Smooth muscle cell (in vitro differentiated cells): ENCODE results near the gene HSPA4. TPM values are rescaled to one million over a fixed set of nuclear protein-coding genes. Genes with fewer than 3 reads are reported as not detected.

Experiments used
- DNase-seq: peaks from one replicate; lab custom pipeline; 2025; ENCODE audit not compliant: unreplicated experiment; lab: John Stamatoyannopoulos, UW
- H2AFZ ChIP-seq: fragments of 200-600 bp; sonication (generic); 2 replicates; pipeline ENCODE4 v1.6.0; 2016; ENCODE audit warnings: antibody characterized with exemption, low read depth, mild to moderate bottlenecking
- H3F3A ChIP-seq: fragments of 200-600 bp; sonication (generic); 2 replicates; pipeline ENCODE4 v1.6.0; 2017; ENCODE audit warnings: antibody characterized with exemption, low read depth
- H3K27ac ChIP-seq: fragments of 200-600 bp; sonication (generic); 2 replicates; pipeline ENCODE4 v1.5.1; 2016; ENCODE audit warnings: low read depth, mild to moderate bottlenecking
- H3K27me3 ChIP-seq: fragments of 200-600 bp; sonication (generic); 2 replicates; pipeline ENCODE4 v1.6.1; 2016; ENCODE audit warnings: low read depth, mild to moderate bottlenecking
- H3K36me3 ChIP-seq: fragments of 200-600 bp; sonication (generic); 2 replicates; pipeline ENCODE4 v1.5.1; 2016; ENCODE audit warnings: low read depth
- H3K4me1 ChIP-seq: fragments of 200-600 bp; sonication (generic); 2 replicates; pipeline ENCODE4 v1.5.1; 2016; ENCODE audit warnings: low read depth
- H3K4me2 ChIP-seq: fragments of 200-600 bp; sonication (generic); 2 replicates; pipeline ENCODE4 v1.6.0; 2016; ENCODE audit warnings: mild to moderate bottlenecking
- H3K4me3 ChIP-seq: fragments of 200-600 bp; sonication (generic); 2 replicates; pipeline ENCODE4 v1.5.1; 2016; ENCODE audit warnings: mild to moderate bottlenecking
- H3K79me2 ChIP-seq: fragments of 200-600 bp; sonication (generic); 2 replicates; pipeline ENCODE4 v1.6.0; 2016; ENCODE audit warnings: low read depth, mild to moderate bottlenecking
- H3K9ac ChIP-seq: fragments of 200-600 bp; sonication (generic); 2 replicates; pipeline ENCODE4 v1.6.0; 2016; ENCODE audit warnings: low read depth
- H3K9me3 ChIP-seq: fragments of 200-600 bp; sonication (generic); replicated peaks from 2 replicates; pipeline ENCODE4 v1.5.1; 2016; ENCODE audit warnings: low read depth
- H4K20me1 ChIP-seq: fragments of 200-600 bp; sonication (generic); 2 replicates; pipeline ENCODE4 v1.6.0; 2016; ENCODE audit warnings: low read depth
- WGBS: methylation state at CpG from one replicate; pipeline ENCODE4 v1.1.7; 2016; ENCODE audit warnings: low lambda C conversion rate; 5-methylcytosine and 5-hydroxymethylcytosine counted together
- polyA plus RNA-seq: library from polyadenylated mRNA; unstranded; fragments of >200 nt; fragmentation: Nextera tagmentation; extraction: Ambion mirVana; gene quantifications from 2 replicates; pipeline ENCODE4 v1.2.1, GENCODE V29; 2016
- total RNA-seq: library from RNA; depleted of rRNA; stranded (reverse); fragments of >200 nt; gene quantifications from 2 replicates; pipeline ENCODE4 v1.2.3, GENCODE V29; 2014
- TF ChIP-seq, protein P1 (sequence below): fragments of 200-600 bp; sonication (generic); IDR thresholded peaks from 2 replicates; pipeline ENCODE4 v1.5.1; 2017; ENCODE audit warnings: borderline replicate concordance, mild to moderate bottlenecking, antibody characterized with exemption; ENCODE audit not compliant: insufficient read depth, poor library complexity, severe bottlenecking

Gene HSPA4
- total and polyA plus RNA-seq, 2 experiments from 2014 or later = 73.2 to 90.3 TPM

- H4K20me1 ChIP-seq = no peaks in the 10 kb centered on the region
- no peak overlapping the region for H3K9ac ChIP-seq
- peaks cover 12% of the 10 kb centered on the region for H3K79me2 ChIP-seq
- H3K27ac ChIP-seq = no peak overlapping the region
- no peak for DNase-seq
- TF ChIP-seq, protein P1, sequence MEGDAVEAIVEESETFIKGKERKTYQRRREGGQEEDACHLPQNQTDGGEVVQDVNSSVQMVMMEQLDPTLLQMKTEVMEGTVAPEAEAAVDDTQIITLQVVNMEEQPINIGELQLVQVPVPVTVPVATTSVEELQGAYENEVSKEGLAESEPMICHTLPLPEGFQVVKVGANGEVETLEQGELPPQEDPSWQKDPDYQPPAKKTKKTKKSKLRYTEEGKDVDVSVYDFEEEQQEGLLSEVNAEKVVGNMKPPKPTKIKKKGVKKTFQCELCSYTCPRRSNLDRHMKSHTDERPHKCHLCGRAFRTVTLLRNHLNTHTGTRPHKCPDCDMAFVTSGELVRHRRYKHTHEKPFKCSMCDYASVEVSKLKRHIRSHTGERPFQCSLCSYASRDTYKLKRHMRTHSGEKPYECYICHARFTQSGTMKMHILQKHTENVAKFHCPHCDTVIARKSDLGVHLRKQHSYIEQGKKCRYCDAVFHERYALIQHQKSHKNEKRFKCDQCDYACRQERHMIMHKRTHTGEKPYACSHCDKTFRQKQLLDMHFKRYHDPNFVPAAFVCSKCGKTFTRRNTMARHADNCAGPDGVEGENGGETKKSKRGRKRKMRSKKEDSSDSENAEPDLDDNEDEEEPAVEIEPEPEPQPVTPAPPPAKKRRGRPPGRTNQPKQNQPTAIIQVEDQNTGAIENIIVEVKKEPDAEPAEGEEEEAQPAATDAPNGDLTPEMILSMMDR = no peak
- H3F3A ChIP-seq = peaks cover 4% of the 10 kb centered on the region
- peaks cover 6% of the 10 kb centered on the region for H3K4me1 ChIP-seq
- H2AFZ ChIP-seq = no peak overlapping the region
- H3K4me3 ChIP-seq = no peak overlapping the region
- H3K4me2 ChIP-seq = no peak overlapping the region
- H3K9me3 ChIP-seq = no peaks in the 10 kb centered on the region
- H3K36me3 ChIP-seq = no peaks in the 10 kb centered on the region
- H3K27me3 ChIP-seq = no peaks in the 10 kb centered on the region
- 88% methylated on average over 1 of the region's 1 CpG for WGBS
Measured at GRCh38 chr5:133029416-133029815, 22.4 kb upstream of the HSPA4 start.

DNA sequence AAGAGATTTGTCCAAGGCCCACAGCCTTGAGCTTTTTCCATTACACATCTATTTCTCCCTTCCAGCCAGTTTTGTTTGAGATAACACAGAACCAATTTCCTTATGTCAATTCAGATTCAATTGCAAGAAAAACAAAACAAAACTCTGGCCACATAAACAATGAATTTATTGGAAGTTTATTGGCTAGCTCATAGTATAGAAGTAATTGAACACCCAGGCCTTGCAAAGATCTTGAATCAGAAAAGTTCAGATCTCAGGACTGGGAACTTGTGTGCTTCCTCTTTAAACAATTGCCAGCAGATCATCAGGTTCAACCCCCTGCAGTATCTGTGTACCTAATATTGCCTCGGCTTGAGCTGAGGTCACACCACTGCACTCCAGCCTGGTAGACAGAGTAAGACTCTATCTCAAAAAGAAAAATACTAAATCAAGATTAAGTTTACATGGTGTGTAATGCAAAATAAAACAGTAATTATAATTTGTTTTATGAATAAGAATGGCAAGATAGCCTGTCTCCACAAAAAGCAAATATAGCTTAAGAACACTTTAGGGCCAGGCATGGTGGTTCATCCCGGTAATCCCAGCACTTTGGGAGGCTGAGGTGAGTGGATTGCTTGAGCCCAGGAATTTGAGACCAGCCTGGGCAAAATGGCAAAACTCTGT lies 21.3 kb upstream of the HSPA4 start:
- H3K27ac ChIP-seq = no peak overlapping the region

DNA sequence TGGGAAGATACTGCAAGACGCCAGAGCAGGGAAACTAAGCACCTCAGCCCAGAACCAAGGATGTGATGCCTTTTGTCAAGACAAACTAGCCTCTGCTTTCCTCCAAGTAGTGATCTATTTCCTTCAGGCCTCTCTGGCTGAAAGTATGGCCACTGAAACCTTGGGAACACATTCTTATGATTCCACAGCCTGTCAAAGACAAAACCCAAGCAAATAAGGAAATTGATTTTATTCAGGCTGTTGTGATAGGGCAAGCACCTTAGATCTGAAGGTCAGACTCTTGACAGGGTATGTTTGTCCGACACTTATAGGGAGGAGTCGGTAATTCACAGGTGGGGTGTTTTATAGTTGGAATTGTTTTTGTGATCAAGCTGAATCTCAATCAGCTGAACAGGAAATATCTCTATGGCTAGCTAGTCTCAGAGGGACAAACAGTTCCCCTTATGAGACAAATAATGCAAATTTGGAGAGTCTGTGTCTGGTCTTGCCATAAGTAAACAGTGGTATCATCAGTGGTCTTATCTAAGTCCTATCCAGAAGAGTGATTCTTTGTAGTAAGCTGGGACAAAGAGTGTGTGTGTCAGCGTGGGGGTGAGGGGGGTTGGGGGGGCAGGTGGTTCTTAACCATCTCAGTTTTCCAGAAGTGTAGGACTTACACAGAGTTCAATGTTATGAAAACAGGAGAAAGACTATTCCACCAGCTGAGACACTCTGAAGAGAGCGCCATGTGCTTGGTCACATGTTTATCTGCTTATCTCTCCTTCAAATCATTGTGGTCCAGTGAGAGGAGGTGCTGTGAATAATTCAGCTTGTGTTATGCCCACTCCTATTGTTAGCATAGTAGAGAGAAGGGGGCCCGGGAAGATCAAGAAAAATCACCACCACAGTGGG lies 18.7 kb upstream of the HSPA4 start:
- TF ChIP-seq, protein P1 = no peak
- WGBS = 75% methylated on average over 6 of the region's 6 CpGs
- H2AFZ ChIP-seq = no peak overlapping the region

More for the DNA sequence above, 21.3 kb upstream of the HSPA4 start:
- H3K27me3 ChIP-seq = no peaks in the 10 kb centered on the region
- no peak overlapping the region for H3K4me3 ChIP-seq
- WGBS = 87% methylated on average over 2 of the region's 2 CpGs
- no peak overlapping the region for H2AFZ ChIP-seq
- H3K4me1 ChIP-seq = peaks cover 2% of the 10 kb centered on the region
- no peak overlapping the region for H3K4me2 ChIP-seq
- no peak for DNase-seq
- no peaks in the 10 kb centered on the region for H4K20me1 ChIP-seq
- H3F3A ChIP-seq = peaks cover 4% of the 10 kb centered on the region
- peaks cover 2% of the 10 kb centered on the region for H3K79me2 ChIP-seq
- H3K9ac ChIP-seq = no peak overlapping the region
- H3K36me3 ChIP-seq = no peaks in the 10 kb centered on the region
- TF ChIP-seq, protein P1 = no peak
- no peaks in the 10 kb centered on the region for H3K9me3 ChIP-seq

More for the DNA sequence above, 18.7 kb upstream of the HSPA4 start:
- H3K36me3 ChIP-seq = no peaks in the 10 kb centered on the region
- DNase-seq = no peak
- no peak overlapping the region for H3K27ac ChIP-seq
- H3K4me3 ChIP-seq = no peak overlapping the region
- no peaks in the 10 kb centered on the region for H3K27me3 ChIP-seq
- no peaks in the 10 kb centered on the region for H3K79me2 ChIP-seq
- no peaks in the 10 kb centered on the region for H3F3A ChIP-seq
- H3K4me2 ChIP-seq = no peak overlapping the region
- no peak overlapping the region for H3K9ac ChIP-seq
- no peaks in the 10 kb centered on the region for H3K4me1 ChIP-seq
- H3K9me3 ChIP-seq = no peaks in the 10 kb centered on the region
- H4K20me1 ChIP-seq = no peaks in the 10 kb centered on the region
